Thyroid gland (tissue), 4 donors: ENCODE results near the gene THSD7A. TPM values are rescaled to one million over a fixed set of nuclear protein-coding genes. Genes with fewer than 3 reads are reported as not detected.

ENCODE experiments used
- DNase-seq, 2 donors: peaks; one replicate each; pipeline ENCODE4 v3.0.0-alpha.2; 2019
- H3K27ac ChIP-seq, 3 donors: fragments of 200-600 bp; sonication (generic); 1 replicate in 2 of 3; 2 replicates in 1 of 3; pipeline ENCODE4 v1.5.1; 2016 to 2019; ENCODE audit warnings: mild to moderate bottlenecking in 1 of 3, moderate library complexity in 1 of 3
- H3K27me3 ChIP-seq: fragments of 200-600 bp; sonication (generic); one replicate; pipeline ENCODE4 v1.5.1; 2019
- H3K36me3 ChIP-seq, 2 donors: fragments of 200-600 bp; sonication (generic); one replicate each; pipeline ENCODE4 v1.5.1; 2016 to 2019
- H3K4me1 ChIP-seq, 2 donors: fragments of 200-600 bp; sonication (generic); one replicate each; pipeline ENCODE4 v1.5.1; 2017 to 2019
- H3K4me3 ChIP-seq, 3 donors: fragments of 200-600 bp; sonication (generic); replicated peaks in 1 of 3; 1 replicate in 2 of 3; 2 replicates in 1 of 3; pipeline ENCODE4 v1.5.1; 2016; ENCODE audit warnings: mild to moderate bottlenecking in 1 of 3
- H3K9me3 ChIP-seq: fragments of 200-600 bp; sonication (generic); one replicate; pipeline ENCODE4 v1.5.1; 2017
- POLR2A ChIP-seq, 2 donors: fragments of 450-650 bp; IDR thresholded peaks; one replicate each; pipeline ENCODE4 v1.6.1; 2017; ENCODE audit warnings: antibody characterized with exemption in 2 of 2, mild to moderate bottlenecking in 2 of 2, moderate library complexity in 1 of 2
- WGBS, 2 donors: methylation state at CpG; one replicate each; pipeline ENCODE4 v1.1.5; 2017; 5-methylcytosine and 5-hydroxymethylcytosine counted together
- intact Hi-C: fragments of 100-400 bp; cut with DNase I; formaldehyde crosslinking; loops from one replicate; pipeline ENCODE4 v1.15.1; 2023
- total RNA-seq, 4 donors: library from RNA; depleted of rRNA; stranded (reverse); fragments of >200 nt; gene quantifications; one replicate each; pipeline ENCODE4 v1.2.3, GENCODE V29; 2016
- TF ChIP-seq, protein P1 (sequence below), 6 experiments: fragments of 200-600 bp in 3 of 6; fragments of 450-650 bp in 3 of 6; sonication (generic) in 3 of 6; IDR thresholded peaks; one replicate each; pipeline ENCODE4 v1.5.1; 2016 to 2019; ENCODE audit warnings: antibody characterized with exemption in 6 of 6, mild to moderate bottlenecking in 2 of 6, inconsistent platforms in 1 of 6, moderate library complexity in 1 of 6

The THSD7A gene
- total RNA-seq, 4 donors from 2014 or later: 4.2 to 6.1 (median 5.8) TPM

DNA sequence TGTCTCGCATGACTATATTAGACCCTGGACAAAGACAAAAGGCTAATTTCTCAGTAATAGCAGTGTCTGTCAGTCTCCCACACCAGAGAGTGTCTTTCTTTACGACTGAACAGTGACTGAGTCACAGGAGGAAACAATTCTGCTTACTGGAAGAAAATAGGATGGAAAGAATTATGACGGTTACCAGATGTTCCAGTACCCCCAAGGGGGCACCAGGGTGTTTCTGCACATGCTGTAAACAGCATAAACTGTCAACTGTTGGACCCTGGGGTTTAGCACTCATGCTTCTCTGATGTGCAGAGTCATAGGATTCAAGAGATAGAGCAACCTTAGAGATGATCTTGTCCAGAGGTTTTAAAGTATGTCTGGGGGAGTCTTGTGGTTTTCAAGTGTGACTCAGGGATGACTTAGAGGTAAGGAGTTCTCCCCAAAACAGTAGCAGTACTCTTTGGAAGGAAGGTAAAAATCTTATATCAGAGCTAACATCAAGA is 291.7 kb downstream of the THSD7A start:
- 18 to 54% methylated on average over 3 of the region's 3 CpGs for WGBS, 2 donors

DNA sequence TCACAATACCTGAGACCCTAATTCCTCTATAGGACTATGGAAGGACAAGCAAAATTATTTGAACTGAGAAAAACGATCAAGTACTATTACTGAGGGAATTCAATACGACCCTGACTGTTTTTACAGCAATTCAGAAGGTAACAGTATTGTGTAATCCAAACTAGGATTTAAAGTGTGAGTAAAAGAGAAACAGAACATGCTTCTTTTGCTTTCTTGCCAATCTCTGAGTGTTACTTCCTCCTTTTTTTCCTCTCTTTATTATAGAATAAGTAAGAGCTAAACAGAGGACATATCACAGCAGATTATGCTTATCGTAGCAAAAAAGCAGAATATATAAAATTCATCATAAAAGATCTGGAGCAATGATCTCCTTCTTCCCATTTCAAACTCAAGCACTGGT is 292.1 kb downstream of the THSD7A start:
- no peaks in the 10 kb centered on the region for H3K9me3 ChIP-seq
- H3K36me3 ChIP-seq: no peaks in the 10 kb centered on the region
- DNase-seq: no peak
- no peaks in the 10 kb centered on the region for H3K4me1 ChIP-seq
- no peak overlapping the region for H3K4me3 ChIP-seq
- H3K27me3 ChIP-seq: no peaks in the 10 kb centered on the region
- 14 to 22% methylated on average over 3 of the region's 3 CpGs for WGBS, 2 donors
- H3K27ac ChIP-seq: no peak overlapping the region
- no peak for TF ChIP-seq POLR2A (IDR thresholded peaks at IDR 0.05)
- TF ChIP-seq, protein P1, sequence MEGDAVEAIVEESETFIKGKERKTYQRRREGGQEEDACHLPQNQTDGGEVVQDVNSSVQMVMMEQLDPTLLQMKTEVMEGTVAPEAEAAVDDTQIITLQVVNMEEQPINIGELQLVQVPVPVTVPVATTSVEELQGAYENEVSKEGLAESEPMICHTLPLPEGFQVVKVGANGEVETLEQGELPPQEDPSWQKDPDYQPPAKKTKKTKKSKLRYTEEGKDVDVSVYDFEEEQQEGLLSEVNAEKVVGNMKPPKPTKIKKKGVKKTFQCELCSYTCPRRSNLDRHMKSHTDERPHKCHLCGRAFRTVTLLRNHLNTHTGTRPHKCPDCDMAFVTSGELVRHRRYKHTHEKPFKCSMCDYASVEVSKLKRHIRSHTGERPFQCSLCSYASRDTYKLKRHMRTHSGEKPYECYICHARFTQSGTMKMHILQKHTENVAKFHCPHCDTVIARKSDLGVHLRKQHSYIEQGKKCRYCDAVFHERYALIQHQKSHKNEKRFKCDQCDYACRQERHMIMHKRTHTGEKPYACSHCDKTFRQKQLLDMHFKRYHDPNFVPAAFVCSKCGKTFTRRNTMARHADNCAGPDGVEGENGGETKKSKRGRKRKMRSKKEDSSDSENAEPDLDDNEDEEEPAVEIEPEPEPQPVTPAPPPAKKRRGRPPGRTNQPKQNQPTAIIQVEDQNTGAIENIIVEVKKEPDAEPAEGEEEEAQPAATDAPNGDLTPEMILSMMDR (IDR thresholded peaks at IDR 0.05): no peak
- intact Hi-C loops: no loop called here

More for the DNA sequence above, 291.7 kb downstream of the THSD7A start:
- Histone ChIP-seq H3K27ac (no peak overlapping the region), H3K9me3 (no peaks in the 10 kb centered on the region), H3K36me3 (no peaks in the 10 kb centered on the region), H3K27me3 (no peaks in the 10 kb centered on the region), H3K4me3 (no peak overlapping the region), H3K4me1 (no peaks in the 10 kb centered on the region)
- intact Hi-C loops: no loop called here
- no peak for DNase-seq
- TF ChIP-seq, protein P1 (IDR thresholded peaks at IDR 0.05): no peak
- TF ChIP-seq POLR2A (IDR thresholded peaks at IDR 0.05): no peak

DNA sequence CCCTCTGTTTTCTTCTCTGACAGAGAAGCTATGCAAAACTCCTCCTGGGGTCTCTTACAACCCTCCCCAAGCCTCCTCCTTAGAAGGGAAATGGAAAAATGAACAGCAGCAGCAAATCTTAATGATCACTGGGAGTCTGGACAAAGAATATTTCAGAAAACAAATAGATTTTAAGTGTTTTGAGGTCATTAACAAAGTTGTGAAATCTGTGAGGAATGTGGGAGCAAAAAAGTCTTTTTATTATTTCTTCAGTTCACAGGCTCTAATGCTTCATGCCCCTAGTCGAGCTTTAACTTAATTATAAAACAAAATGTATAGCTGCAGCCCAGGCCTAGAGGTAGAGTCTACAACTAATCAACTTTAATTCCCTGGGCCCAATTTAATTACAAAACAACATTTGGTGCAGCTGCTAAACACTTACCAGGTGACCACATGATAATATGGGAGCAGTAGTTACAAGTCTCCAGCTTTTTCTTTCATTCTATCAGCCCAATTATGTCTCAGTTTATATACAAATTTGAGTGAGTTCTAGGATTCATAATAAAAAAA is 293.2 kb downstream of the THSD7A start:
- H3K4me1 ChIP-seq: no peaks in the 10 kb centered on the region

DNA sequence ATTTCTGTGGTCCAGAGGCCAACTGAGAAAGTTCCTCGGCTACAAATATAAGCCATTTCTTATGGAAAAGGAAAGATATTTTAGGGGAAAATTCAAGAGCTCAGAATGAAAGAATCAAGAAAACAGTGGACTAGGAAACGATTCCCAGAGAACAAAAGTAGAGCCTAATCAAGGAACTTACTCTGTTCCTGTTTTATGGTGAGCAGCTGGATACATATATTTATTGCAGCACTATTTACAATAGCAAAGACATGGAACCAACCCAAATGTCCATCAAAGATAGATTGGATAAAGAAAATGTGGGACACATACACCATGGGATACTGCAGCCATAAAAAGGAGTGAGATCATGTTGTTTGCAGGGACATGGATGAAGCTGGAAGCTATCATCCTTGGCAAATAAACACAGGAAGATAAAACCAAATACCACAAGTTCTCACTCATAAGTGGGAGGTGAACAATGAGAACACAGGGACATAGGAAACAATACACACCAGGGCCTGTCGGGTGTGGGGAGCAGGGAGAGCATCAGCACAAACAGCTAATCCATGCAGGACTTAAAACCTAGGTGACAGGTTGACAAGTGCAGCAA is 298.7 kb downstream of the THSD7A start:
- Histone ChIP-seq H3K9me3 (no peaks in the 10 kb centered on the region), H3K27me3 (no peaks in the 10 kb centered on the region), H3K27ac (no peak overlapping the region), H3K4me3 (no peak overlapping the region), H3K36me3 (no peaks in the 10 kb centered on the region), H3K4me1 (no peaks in the 10 kb centered on the region)
- intact Hi-C loops: no loop called here
- WGBS, 2 donors: 71 to 80% methylated on average over 3 of the region's 3 CpGs
- TF ChIP-seq POLR2A (IDR thresholded peaks at IDR 0.05): no peak
- TF ChIP-seq, protein P1 (IDR thresholded peaks at IDR 0.05): no peak
- no peak for DNase-seq

More for the DNA sequence above, 293.2 kb downstream of the THSD7A start:
- H3K27me3 ChIP-seq: no peaks in the 10 kb centered on the region
- H3K9me3 ChIP-seq: no peaks in the 10 kb centered on the region
- no peak overlapping the region for H3K4me3 ChIP-seq
- 76 to 85% methylated on average over 1 of the region's 1 CpG for WGBS, 2 donors
- TF ChIP-seq POLR2A (IDR thresholded peaks at IDR 0.05): no peak
- TF ChIP-seq, protein P1 (IDR thresholded peaks at IDR 0.05): no peak
- H3K36me3 ChIP-seq: no peaks in the 10 kb centered on the region
- DNase-seq: no peak
- H3K27ac ChIP-seq: no peak overlapping the region
- intact Hi-C loops: no loop called here

DNA sequence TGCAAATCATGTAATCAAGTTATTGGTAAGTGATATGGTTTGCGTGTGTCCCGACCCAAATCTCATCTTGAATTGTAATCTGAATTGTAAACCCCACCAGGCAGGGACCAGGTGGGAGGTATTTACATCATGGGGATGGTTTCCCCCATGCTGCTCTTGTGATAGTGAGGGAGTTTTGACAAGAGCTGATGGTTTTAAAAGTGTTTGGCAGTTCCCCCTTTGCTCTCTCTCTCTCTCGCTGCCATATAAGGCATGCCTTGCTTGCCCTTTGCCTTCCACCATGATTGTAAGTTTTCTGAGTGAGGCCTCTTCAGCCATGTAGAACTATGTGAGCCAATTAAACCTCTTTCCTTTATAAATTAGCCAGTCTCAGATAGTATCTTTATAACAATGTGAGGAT is 302.6 kb downstream of the THSD7A start:
- no peaks in the 10 kb centered on the region for H3K36me3 ChIP-seq
- WGBS, 2 donors: 31 to 50% methylated on average over 3 of the region's 3 CpGs
- no peaks in the 10 kb centered on the region for H3K27me3 ChIP-seq
- no peak for DNase-seq
- H3K9me3 ChIP-seq: no peaks in the 10 kb centered on the region
- H3K4me1 ChIP-seq: peaks cover 0 to under 1% of the 10 kb centered on the region in 2 donors
- no peak overlapping the region for H3K27ac ChIP-seq
- H3K4me3 ChIP-seq: no peak overlapping the region
- TF ChIP-seq, protein P1 (IDR thresholded peaks at IDR 0.05): no peak
- TF ChIP-seq POLR2A (IDR thresholded peaks at IDR 0.05): no peak
- intact Hi-C loops: no loop called here
